Femur (tissue), 1 donor: Measurements from ENCODE around the gene IFT80.
"Not testable (repeated sequence)": the region's sequence is repeated elsewhere in the genome, so short reads cannot be mapped to it uniquely, and the experiment has no call there.

Experiments used
- DNase-seq: peaks from one replicate; pipeline ENCODE4 v3.0.0-alpha.2; 2017

Gene IFT80

DNA sequence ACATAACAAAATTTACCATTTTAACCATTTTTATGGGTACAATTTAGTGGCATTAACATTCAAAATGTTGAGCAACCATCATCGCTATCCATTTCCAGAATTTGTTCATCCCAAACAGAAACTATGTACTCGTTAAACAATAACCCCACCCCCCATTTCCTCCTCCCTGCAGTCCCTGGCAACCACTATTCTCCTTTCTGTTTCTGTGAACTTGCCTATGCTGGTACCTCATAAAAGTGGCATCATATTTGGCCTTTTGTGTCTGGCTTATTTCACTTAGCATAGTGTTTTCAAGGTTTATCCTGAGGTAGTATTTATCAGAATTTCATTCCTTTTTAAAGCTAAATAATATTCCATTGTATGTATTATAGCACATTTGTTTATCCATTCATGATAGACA, 141.4 kb downstream of the IFT80 start:
- no peak for DNase-seq

DNA sequence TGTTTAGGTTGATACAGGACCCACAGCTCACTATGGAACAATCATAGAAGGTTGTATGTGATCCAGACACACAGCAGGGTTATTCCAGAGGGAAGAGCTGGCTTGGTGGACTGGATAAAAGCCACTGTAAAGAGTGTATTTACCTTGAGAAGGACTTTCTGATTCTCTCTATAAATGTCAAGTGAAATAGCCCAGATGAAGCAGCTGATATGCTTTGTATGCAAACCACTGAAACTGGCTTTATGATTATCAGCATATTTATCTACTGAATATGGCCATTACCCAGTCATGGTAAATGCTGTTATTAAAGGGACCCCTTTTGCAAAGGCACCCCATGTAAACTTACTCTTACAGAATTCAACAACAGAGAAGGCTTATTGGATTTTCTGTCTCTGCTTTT, 145.7 kb downstream of the IFT80 start:
- no peak for DNase-seq

DNA sequence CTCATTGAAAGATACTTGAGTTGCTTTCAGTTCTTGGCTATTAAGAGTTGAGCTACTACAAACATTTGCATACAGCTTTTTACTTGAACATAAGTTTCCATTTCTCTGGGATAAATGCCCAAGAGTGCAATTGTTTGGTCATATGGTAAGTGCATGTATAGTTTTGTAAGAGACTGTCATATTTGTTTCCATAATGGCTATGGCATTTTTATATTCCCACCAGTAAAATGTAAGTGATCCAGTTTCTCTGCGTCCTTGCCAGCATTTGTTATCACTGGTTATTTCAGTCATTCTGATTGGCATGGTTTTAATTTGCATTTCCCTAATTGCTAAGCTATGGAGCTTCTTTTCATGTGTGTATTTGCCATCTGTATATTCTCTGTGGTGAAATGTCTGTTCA, 151.3 kb downstream of the IFT80 start:
- no peak for DNase-seq

GRCh38 chr3:160245261-160245800, 153.7 kb downstream of the IFT80 start:
- no peak for DNase-seq

GRCh38 chr3:160240719-160241118, 158.3 kb downstream of the IFT80 start:
- DNase-seq, result not testable (repeated sequence)

GRCh38 chr3:160232014-160232413, 167.0 kb downstream of the IFT80 start:
- DNase-seq, result no peak

GRCh38 chr3:160227419-160227818, 171.6 kb downstream of the IFT80 start:
- DNase-seq, result no peak

DNA sequence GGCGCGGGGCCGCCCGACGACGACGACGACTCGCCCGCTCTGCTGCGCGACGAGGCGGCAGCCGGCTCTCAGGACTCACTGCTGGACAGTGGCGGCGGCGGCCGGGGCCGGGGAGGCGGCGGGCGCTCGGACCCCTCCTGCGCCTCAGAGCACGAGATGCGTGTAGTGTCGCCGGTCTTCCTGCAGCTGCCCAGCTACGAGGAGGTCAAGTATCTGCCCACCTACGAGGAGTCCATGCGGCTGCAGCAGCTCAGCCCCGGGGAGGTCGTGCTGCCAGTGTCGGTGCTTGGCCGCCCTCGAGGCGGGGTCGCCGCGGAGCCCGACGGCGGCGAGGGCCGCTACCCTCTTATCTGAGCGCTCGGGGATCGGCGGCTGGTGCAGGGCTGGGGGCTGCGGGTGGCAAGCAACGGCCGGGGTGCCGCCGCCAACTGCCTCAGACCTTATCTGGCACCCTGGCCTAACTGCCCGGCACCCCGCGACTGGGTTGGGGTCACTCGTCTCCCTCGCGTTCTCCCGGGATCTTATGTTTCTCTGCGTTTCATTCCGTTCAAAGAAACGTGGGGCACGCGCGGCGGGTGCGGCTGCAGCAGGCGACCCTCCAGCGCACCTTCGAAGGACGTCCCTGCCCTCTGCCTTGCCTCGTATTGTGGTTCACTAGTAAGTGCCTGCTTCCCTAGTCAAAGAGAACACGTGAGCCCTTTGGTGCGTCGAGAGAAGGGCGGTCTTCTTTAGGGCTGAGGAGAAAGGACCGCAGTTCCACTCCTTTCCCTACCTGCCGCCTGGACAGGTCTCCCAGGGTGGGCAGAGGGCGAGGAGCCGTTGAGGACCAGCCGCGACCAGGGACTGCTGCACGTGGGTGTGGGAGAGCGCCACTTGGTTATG, 172.8 kb downstream of the IFT80 start:
- DNase-seq, result no peak

DNA sequence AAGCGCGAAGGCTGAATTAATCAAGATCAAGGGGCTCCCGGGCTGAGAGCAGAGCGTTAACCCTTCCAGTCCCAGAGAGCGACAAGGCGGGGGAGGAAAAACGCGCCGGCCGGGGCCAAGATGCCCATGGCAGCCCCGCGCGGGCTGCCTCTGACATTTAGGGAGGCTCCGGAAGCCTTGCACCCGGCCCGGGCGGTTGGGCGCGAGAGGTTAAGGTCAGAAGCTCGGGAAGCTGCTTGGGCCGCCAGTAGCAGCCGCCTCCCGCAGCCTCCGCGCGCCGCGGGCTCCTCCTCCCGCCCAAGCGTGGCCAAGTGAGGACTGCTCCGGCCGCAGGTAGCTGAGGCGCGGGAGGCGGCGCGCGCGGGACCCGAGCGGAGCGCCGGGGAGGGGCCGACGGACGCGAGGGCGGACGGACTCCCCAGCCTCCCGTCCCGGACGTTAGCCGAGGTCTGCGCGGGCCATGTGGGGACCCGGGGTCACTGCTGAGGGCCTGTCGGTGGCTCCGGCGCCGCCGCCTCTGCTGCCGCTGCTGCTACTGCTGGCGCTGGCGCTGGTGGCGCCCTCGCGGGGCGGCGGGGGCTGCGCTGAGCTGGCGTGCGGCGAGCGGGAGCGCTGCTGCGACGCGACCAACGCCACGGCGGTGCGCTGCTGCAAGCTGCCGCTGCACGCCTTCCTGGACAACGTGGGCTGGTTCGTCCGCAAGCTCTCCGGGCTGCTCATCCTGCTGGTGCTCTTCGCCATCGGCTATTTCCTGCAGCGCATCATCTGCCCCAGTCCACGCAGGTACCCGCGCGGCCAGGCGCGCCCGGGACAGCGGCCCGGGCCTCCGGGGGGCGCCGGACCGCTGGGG, 173.6 kb downstream of the IFT80 start, which contains the start of gene C3orf80:
TSS of gene C3orf80 (plus strand) at position 247 of the 850 bp plus-strand sequence. CDS start at position 461, 214 bp downstream.
- peak; percentile 47 for DNase-seq

DNA sequence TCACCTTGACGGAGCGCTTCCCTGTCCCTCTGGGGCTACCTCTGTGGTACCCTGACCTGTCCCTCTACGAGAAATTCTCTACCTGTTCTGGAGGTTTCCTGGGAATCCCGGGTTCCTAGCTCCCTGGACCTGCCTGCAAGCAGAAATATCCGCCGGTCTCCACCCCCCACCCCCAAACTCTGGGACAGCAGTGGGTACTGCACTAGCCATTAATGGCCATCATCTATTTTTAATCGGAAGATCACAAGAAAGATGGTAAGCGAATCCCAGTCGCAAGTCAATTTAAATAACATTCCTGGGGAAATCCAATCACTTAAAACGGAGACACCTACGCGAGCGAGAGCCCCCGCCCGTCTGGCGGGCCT, 174.2 kb downstream of the IFT80 start:
- no peak for DNase-seq

DNA sequence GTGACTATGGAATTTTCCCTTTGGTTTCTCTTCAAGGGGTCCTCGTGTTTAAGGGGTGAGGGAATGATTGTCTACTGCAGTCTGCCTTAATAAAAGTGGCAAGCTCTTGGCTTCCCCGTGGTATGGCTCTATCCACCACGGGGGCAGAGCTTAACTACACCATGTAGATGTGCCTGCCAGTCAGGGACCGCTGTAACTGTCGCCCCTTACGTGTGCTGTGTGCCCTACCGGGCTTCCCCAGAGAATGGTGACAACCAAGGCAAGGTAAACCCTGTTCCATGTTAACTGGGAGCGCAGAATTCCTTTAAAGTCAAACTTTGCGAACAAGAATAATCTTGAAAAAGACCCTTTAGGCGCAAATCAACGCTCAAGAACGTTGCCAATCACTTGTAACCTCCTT, 174.8 kb downstream of the IFT80 start:
- DNase-seq, result no peak

DNA sequence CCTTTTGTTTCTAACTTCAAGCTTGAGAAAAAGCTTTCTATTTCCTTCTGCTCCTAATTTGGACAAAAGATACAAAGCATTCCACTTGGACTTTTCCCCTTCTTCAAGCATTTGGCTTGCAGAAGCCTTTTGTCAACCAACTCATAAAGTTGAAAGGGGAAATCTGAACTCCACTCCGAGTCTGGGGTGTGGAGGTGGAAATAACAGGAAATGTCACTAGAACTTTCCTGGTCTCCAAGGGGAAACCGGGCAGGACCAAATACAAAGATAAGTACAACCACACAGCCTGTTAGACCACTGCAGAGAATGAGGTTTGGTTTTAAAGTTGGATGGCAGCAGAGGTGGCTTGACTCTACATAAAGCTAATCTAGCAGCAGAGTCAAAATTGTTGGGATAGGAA, 178.0 kb downstream of the IFT80 start:
- DNase-seq, result no peak

GRCh38 chr3:160220038-160220437, 179.0 kb downstream of the IFT80 start:
- no peak for DNase-seq

GRCh38 chr3:160218136-160218535, 180.9 kb downstream of the IFT80 start:
- no peak for DNase-seq

- no peak for DNase-seq
Observed at GRCh38 chr3:160217675-160218074, 181.3 kb downstream of the IFT80 start.

DNA sequence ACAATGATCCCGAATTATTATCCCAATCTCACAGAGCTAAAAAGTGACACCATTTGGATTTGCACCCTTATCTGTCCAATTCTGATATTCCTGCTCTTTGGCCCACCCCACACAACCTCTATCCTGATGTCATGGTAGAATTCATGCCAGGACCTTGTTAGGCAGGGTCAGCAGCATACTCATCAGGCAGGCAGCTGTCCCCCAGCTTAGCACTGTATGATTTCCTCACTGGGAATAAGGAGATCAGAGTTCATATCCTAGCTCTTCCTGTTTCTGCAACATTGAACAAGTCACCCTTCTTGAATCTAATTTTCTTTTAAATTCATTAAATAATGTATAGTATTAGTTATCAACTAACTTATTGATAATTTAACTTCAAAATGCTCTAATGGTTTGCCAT, 185.8 kb downstream of the IFT80 start:
- DNase-seq, result no peak

- no peak for DNase-seq
Observed at GRCh38 chr3:160210799-160211221, 188.2 kb downstream of the IFT80 start.

- no peak for DNase-seq
Observed at GRCh38 chr3:160210341-160210740, 188.7 kb downstream of the IFT80 start.
